Ovary (tissue), 3 donors: Measurements from ENCODE around the gene ANAPC1.

Source experiments
- CTCF ChIP-seq, 3 donors: fragments of 450-650 bp in 2 of 3; fragments of 200-600 bp in 1 of 3; IDR thresholded peaks; one replicate each; pipeline versions ENCODE4 v1.5.1 to v1.8.0; 2016 to 2022; ENCODE audit warnings: antibody characterized with exemption in 3 of 3, mild to moderate bottlenecking in 1 of 3
- EP300 ChIP-seq: sonication (generic); formaldehyde crosslinking; IDR thresholded peaks from one replicate; pipeline ENCODE4 v1.6.1; 2017; ENCODE audit warnings: antibody characterized with exemption
- POLR2A ChIP-seq: fragments of 450-650 bp; IDR thresholded peaks from one replicate; pipeline ENCODE4 v1.6.1; 2017; ENCODE audit warnings: antibody characterized with exemption, mild to moderate bottlenecking, moderate library complexity
- donor health status: DM: no; HTN: no; CAD: no.

DNA sequence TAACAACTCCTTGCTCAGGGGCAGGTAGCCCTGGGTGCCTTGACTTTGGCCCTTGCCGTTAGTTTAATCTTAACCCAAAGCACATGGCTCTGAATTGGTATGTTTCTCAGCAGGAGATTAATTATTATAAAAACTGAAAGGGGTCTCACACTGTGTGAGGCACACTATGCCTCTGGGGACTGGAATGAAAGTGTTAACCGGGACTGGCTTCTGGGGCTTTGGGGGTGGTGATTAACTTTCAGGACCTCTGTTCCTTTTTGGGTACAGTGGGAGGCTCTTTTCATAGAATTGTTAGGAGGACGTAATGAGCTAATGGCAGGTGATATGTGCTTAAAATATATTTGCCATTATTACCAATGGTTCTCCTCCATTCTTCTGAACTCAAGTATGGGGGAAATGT lies 19.5 kb upstream of the ANAPC1 start:
- TF ChIP-seq POLR2A (no peak), CTCF (IDR thresholded peaks at IDR 0.05) (no peak), EP300 (no peak)
